GM21526 (cell line): ENCODE results near the gene NT5E.
"Not testable (repeated sequence)": the region's sequence is repeated elsewhere in the genome, so short reads cannot be mapped to it uniquely, and the experiment has no call there.

Experiments
- ATAC-seq: cut with Tn5 transposase; IDR thresholded peaks from one replicate; pipeline ENCODE4 v1.9.1; 2021; ENCODE audit warnings: moderate library complexity; ENCODE audit not compliant: unreplicated experiment, low FRiP score

NT5E gene

DNA sequence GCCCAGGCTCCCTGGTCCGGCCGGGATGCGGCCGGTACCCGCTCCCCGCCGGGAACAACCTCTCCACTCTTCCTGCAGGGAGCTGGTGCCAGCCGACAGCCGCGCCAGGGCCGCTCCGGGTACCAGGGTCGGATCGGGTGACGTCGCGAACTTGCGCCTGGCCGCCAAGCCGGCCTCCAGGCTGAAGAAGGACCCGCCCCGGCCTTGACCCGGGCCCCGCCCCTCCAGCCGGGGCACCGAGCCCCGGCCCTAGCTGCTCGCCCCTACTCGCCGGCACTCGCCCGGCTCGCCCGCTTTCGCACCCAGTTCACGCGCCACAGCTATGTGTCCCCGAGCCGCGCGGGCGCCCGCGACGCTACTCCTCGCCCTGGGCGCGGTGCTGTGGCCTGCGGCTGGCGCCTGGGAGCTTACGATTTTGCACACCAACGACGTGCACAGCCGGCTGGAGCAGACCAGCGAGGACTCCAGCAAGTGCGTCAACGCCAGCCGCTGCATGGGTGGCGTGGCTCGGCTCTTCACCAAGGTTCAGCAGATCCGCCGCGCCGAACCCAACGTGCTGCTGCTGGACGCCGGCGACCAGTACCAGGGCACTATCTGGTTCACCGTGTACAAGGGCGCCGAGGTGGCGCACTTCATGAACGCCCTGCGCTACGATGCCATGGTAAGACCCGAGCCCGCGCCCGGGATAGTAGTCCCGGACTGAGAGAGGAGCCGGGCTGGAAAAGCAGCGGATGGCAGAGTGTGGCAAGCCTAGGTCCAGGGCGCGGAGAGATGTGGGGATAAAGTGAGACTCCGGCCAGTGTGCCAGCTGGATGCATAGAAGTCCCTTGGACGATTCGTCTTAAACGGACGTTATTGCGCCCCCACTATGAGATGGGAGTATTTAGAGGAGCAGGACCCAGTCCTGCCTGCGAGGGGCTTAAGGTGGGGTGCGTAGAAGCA, at the start of gene NT5E:
Gene NT5E, plus strand, starts transcription at position 266 of the 942 bp plus-strand sequence. Its CDS starts 57 bp downstream, at position 323.
- ATAC-seq, result peak; percentile 69

DNA sequence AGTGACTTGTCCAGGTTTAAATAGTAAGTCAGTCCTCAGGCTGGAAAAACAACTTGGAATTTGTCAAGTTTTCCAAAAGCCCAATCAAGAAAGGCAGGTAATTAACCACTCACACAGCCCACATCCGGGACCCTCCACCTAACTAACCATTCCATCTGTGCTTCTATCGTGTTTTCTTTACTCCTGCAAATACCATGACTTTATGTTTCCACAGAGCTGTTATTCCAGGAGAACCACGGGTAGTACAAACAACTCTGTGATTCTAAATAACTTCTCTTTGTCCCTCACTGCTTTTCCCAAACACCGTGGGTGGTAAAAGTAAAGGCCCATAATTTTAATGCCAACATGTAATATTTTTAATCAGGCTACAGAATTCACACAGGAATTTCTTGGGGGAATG, 49.6 kb upstream of the NT5E start:
- no peak for ATAC-seq

- ATAC-seq, result no peak
Observed at GRCh38 chr6:85401186-85402021, 48.5 kb upstream of the NT5E start.

- ATAC-seq, result no peak
Observed at GRCh38 chr6:85402071-85402470, 47.8 kb upstream of the NT5E start.

DNA sequence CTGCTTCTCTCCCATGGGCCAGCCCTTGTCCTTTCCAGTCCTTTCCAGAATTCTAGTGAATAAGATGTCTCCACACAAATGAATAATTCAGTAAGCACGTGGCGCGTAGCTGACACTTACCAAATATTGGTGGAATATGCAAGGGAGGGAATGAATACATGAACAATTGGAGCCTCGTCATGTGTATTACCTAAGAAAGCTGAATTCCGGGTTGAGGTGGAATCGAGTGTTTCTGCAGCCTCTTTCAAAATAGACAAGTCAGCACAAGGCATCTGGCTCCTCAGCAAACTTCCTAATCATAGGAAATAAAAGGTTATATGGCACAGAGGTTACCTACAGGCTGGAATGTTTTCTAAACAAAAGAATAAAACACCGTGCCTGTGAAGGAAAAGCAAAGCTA, 47.0 kb upstream of the NT5E start:
- no peak for ATAC-seq

- no peak for ATAC-seq
Observed at GRCh38 chr6:85403331-85404015, 46.4 kb upstream of the NT5E start.

DNA sequence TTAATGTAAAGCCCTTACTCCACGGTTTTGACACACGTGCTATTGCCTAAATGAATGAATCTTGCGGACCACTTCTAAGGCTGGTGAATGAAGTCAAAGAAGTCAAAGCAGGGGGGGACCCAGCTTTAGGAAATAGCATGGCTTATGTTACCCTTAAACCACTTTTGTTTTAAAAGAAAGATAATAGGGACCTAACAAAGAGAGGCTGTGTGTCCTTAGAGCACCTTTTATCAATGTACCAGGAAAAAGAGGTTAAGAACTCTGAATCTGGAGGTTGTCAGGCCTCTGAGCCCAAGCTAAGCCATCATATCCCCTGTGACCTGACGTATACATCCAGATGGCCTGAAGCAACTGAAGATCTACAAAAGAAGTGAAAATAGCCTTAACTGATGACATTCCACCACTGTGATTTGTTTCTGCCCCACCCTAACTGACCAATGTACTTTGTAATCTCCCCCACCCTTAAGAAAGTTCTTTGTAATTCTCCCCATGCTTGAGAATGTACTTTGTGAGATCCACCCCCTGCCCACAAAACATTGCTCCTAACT, 45.8 kb upstream of the NT5E start:
- not testable (repeated sequence) for ATAC-seq

DNA sequence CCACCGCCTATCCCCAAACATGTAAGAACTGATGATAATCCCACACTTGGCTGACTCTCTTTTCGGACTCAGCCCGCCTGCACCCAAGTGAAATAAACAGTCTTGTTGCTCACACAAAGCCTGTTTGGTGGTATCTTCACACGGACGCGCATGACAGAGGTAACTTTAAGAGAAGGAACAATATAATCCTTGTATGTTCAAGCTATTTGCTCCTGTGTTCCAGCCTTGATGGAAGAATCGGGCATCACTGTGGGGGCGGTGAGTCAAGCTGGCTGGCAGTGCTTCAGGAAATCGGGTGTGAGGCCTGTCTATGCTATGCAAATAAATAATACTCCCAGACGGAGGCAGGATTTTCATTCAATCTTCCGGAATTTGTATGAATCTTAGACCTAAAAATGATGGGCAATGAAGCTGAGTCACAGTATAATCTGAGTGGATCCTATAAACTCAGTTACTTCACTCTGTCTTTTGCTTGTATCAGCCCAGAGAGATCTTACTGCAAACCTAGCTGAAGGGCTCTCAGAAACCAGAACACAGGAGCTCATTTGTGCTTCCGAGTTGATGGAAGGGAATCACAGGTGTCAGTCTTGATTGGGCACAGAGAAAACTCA, 45.2 kb upstream of the NT5E start:
- no peak for ATAC-seq

DNA sequence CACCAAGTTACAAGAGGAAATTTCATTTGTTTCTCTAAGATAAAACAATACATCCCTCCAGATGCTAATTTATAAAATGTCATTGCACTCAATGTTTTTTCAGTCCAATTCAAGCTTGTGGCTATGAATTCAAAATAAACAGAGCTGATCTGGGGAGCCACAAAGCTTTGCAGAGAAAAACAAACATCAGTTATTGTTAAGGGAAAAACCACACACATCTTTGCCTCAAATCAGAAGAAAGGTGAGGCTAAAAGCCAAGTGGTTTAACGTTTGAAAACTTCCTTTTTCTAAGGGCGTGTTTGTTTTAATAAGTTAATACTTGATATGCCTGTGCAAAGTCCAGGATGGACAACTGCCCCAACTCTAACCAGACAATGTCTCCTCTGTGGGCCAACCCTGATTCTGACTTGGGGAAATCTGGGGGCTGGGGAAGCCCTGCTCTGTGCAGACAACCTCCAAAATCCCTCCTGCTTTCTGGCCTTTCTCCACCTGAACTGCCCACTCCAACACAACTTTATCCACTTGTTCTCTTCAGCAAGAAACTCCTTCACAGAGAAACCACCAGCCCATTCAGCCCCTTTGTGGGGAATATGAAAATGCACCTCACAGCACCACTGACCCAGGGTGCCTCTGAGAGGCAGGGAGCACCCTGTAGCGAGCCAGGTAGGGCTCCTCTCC, 44.6 kb upstream of the NT5E start:
- ATAC-seq, result no peak

DNA sequence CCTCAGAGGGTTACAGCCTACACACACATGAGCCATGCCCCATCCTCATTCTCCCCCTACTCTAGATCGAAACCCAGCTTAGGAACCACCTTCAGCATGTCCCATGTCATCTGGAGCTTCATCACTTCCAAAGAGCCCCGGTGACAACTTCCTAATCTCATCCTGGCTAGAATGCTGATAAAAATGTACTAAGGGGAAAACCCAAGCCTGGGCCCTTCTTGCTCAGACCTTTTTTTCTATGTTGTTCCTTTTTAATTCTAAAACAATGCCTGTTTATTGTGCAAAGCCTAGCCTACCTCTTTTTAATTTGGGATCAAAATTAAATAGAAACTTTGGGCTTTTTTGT, 44.1 kb upstream of the NT5E start:
- no peak for ATAC-seq

- no peak for ATAC-seq
Observed at GRCh38 chr6:85406641-85407075, 43.2 kb upstream of the NT5E start.

DNA sequence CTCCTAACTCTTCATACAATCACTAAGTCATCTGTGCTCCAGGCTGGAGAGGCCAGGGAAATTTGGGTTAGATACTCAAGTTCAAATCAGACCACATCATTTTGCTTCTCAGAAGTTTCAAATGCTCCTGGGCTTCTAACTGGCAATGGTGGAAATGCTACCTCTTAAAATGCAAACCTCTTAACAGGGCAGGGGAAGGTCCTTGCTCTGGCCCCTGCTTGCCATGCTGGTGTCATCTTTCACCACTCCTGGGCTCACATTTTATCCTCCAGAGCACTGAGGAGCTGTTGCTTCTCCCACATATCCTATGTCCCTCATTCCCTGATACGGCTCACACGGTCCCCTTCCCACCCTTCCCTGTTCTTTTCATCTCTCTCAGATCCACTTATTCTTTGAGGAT, 41.8 kb upstream of the NT5E start:
- ATAC-seq, result no peak

DNA sequence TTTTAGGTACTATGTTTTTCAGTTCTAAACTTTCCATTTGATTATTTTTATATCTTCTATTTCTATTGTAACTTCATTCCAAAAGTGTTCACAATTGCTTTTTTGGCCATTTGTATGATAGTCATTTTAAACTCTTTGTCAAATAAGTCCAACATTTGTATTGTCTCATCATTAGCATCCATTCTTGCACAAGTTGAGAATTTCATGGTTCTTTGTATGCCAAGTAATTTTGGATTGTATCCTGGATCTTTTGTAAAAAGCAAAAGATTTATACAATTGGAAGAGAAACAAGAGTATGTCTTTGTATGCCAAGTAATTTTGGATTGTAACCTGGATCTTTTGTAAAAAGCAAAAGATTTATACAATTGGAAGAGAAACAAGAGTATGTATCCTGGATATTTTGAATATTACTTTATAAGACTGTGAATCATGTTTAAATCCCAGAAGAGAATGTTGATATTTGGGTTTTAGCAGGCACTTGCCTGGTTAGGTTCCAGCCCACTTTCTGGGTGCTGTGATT, 36.9 kb upstream of the NT5E start:
- no peak for ATAC-seq

DNA sequence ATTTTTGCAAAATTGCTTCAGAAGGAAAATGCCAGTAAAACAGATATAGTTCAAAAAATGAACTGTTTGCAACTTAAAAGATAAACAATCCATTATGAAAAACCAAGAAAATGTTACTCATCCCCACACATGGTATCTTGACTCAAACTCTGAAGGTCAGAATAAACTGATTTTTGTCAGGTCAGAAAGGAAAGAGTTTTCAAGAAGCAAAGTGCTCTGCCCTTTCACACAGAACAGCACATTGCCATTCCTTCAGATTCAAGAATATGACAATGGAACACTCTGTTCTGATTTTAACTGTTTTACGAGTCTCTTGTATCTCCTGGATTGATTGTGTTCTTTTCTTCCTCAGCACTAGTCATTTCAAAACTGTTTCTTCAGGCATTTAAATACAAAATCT, 33.8 kb upstream of the NT5E start:
- no peak for ATAC-seq

DNA sequence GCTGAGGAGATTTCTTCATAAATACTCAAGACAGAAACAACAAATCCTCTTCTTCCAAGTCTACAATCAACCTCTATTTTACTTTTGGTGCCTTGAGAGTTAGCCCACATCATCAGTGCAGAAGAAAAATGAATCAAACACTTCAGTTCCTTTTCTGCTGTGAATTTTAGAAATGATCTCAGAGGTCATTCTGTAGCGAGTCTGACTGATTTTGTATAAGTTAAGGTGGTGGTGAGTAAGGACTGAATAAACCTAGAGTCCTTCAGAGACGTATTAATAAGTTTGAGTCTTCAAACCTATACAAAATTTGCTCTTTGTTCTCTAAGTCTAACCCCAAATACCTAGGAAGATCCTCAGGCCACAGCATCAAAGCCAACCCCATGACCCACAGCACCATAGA, 33.1 kb upstream of the NT5E start:
- ATAC-seq, result no peak

DNA sequence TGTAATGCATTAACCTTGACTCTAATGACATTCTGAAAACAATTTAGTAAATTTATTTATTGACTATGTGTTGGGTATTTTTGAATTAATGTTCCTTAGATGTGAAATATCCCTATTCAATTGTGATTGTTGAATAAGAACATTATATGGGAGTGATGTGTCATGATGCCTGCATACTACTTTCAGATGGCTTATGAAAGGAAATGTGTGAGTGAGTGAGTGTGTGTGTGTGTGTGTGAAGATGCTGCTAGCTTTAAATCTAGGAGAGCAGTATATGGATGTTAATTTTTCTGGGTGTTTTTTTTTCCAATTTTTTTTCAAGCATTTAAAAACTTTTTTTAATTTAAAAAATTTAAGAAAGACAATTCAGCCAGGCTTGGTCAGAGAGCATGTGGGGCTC, 32.5 kb upstream of the NT5E start:
- no peak for ATAC-seq

GRCh38 chr6:85418059-85418458, 31.8 kb upstream of the NT5E start:
- ATAC-seq, result no peak

- ATAC-seq, result no peak
Observed at GRCh38 chr6:85419046-85419759, 30.7 kb upstream of the NT5E start.

DNA sequence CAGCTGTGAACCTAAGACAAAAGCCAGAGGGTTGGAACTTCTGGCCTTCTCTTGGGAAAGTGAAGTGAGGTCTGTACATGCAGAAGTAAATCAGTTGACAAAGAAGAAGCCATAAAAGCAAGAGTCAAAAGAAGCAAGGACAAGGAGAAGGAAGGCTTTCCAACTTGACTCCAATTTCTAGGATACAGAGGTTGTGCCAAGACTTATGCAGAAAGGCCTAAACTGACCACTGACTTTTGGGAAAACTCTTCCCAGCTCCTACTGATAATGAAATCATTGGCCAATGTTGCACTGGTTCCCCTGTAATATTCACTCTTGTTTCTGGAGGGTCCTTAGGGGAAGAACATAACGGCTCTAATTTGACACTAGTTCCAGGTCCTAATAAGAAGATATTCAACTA, 29.3 kb upstream of the NT5E start:
- no peak for ATAC-seq
